Neural cell (in vitro differentiated cells): ENCODE measurements around the gene SP5.

Experiments used
- EZH2 ChIP-seq: fragments of 200-600, 300-800 bp; shearing (Covaris generic), sonication (generic); IDR thresholded peaks from 2 replicates; pipeline ENCODE4 v1.6.1; 2014; ENCODE audit warnings: antibody characterized with exemption, low read length, borderline replicate concordance, mild to moderate bottlenecking; ENCODE audit not compliant: insufficient read depth, poor library complexity, severe bottlenecking
- MXI1 ChIP-seq: fragments of 450-650 bp; conservative IDR thresholded peaks from 2 replicates; pipeline ENCODE4 v1.6.1; 2014; ENCODE audit warnings: antibody characterized with exemption, mild to moderate bottlenecking; ENCODE audit not compliant: poor library complexity, severe bottlenecking
- POLR2AphosphoS5 ChIP-seq: IDR thresholded peaks from 2 replicates; pipeline ENCODE4 v1.6.1; 2012
- RAD21 ChIP-seq: fragments of 450-650 bp; conservative IDR thresholded peaks from 2 replicates; pipeline ENCODE4 v1.6.1; 2014; ENCODE audit warnings: antibody characterized with exemption, mild to moderate bottlenecking, moderate library complexity
- REST ChIP-seq: IDR thresholded peaks from 2 replicates; pipeline ENCODE4 v1.6.1; 2012; ENCODE audit warnings: borderline replicate concordance
- SMC3 ChIP-seq: fragments of 450-650 bp; conservative IDR thresholded peaks from 2 replicates; pipeline ENCODE4 v1.6.1; 2014; ENCODE audit warnings: antibody characterized with exemption, mild to moderate bottlenecking, moderate library complexity; ENCODE audit not compliant: poor library complexity
- TAF1 ChIP-seq: IDR thresholded peaks from 2 replicates; pipeline ENCODE4 v1.6.1; 2012; ENCODE audit warnings: low read depth
- TF ChIP-seq, protein P1 (sequence below): fragments of 450-650 bp; IDR thresholded peaks from 2 replicates; pipeline ENCODE4 v1.5.1; 2014; ENCODE audit warnings: antibody characterized with exemption, mild to moderate bottlenecking, moderate library complexity; ENCODE audit not compliant: poor library complexity, severe bottlenecking

GRCh38 chr2:170740660-170741059 is 25.5 kb downstream of the SP5 start:
- no peak for TF ChIP-seq EZH2
- TF ChIP-seq, protein P1, sequence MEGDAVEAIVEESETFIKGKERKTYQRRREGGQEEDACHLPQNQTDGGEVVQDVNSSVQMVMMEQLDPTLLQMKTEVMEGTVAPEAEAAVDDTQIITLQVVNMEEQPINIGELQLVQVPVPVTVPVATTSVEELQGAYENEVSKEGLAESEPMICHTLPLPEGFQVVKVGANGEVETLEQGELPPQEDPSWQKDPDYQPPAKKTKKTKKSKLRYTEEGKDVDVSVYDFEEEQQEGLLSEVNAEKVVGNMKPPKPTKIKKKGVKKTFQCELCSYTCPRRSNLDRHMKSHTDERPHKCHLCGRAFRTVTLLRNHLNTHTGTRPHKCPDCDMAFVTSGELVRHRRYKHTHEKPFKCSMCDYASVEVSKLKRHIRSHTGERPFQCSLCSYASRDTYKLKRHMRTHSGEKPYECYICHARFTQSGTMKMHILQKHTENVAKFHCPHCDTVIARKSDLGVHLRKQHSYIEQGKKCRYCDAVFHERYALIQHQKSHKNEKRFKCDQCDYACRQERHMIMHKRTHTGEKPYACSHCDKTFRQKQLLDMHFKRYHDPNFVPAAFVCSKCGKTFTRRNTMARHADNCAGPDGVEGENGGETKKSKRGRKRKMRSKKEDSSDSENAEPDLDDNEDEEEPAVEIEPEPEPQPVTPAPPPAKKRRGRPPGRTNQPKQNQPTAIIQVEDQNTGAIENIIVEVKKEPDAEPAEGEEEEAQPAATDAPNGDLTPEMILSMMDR, result no peak
- no peak for TF ChIP-seq MXI1
- no peak for TF ChIP-seq REST
- no peak for TF ChIP-seq SMC3
- no peak for TF ChIP-seq POLR2AphosphoS5
- TF ChIP-seq RAD21, result no peak
- no peak for TF ChIP-seq TAF1
